Omental fat pad (tissue), 4 donors: ENCODE results near the gene CACFD1. TPM values are rescaled to one million over a fixed set of nuclear protein-coding genes. Genes with fewer than 3 reads are reported as not detected.

ENCODE experiments used
- ATAC-seq: fragments of 150-250 bp; one replicate; pipeline ENCODE4 v1.9.1; 2016; ENCODE audit warnings: mild to moderate bottlenecking, moderate library complexity; ENCODE audit not compliant: low FRiP score
- DNase-seq: peaks from one replicate; pipeline ENCODE4 v3.0.0-alpha.2; 2019; ENCODE audit warnings: low spot score
- CTCF ChIP-seq, 3 donors: fragments of 450-650 bp; IDR thresholded peaks; one replicate each; pipeline ENCODE4 v1.5.1; 2016 to 2017; ENCODE audit warnings: antibody characterized with exemption in 3 of 3, mild to moderate bottlenecking in 3 of 3, moderate library complexity in 2 of 3
- total RNA-seq, 4 donors: library from RNA; depleted of rRNA; stranded (reverse); fragments of >200 nt; gene quantifications; one replicate each; pipeline ENCODE4 v1.1.0, GENCODE V29; 2016

Gene CACFD1
- 1 to 10 TPM; 2.7 to 6.9 (median 4.8) TPM for total RNA-seq

- no peak for TF ChIP-seq CTCF (IDR thresholded peaks at IDR 0.05)
- DNase-seq = peak; percentile 92
- ATAC-seq = peak; percentile 90
These were observed at the start of gene CACFD1 for GRCh38 chr9:133459476-133460404. CACFD1 (plus strand) TSS chr9:133459978; CDS start chr9:133460067, 89 bp downstream.

- DNase-seq (no peak), ATAC-seq (no peak)
- TF ChIP-seq CTCF (IDR thresholded peaks at IDR 0.05) = no peak
These were observed 44.6 kb upstream of the CACFD1 start for GRCh38 chr9:133415170-133415569.

- ATAC-seq = peak; percentile 96
- TF ChIP-seq CTCF (IDR thresholded peaks at IDR 0.05) = no peak
- peak; percentile 44 for DNase-seq
These were observed 42.0 kb upstream of the CACFD1 start, which contains the start of gene REXO4 for GRCh38 chr9:133417541-133418461. REXO4 (minus strand) TSS chr9:133418010; CDS start chr9:133417844, 166 bp downstream.

GRCh38 chr9:133419005-133419404, 40.8 kb upstream of the CACFD1 start:
- no peak for ATAC-seq

GRCh38 chr9:133420392-133420827, 39.4 kb upstream of the CACFD1 start:
- TF ChIP-seq CTCF (IDR thresholded peaks at IDR 0.05) = no peak
- ATAC-seq = no peak
- DNase-seq = no peak

More at GRCh38 chr9:133419005-133419404, 40.8 kb upstream of the CACFD1 start:
- TF ChIP-seq CTCF (IDR thresholded peaks at IDR 0.05) = no peak
- no peak for DNase-seq

- TF ChIP-seq CTCF (IDR thresholded peaks at IDR 0.05) = no peak
- DNase-seq (no peak), ATAC-seq (no peak)
These were observed 37.9 kb upstream of the CACFD1 start, which contains the start of gene ADAMTS13 for GRCh38 chr9:133421615-133422542. ADAMTS13 (plus strand) TSS chr9:133422367; CDS start chr9:133422444, 77 bp downstream.
